ENCODE data around the gene TOP3B. TPM values are rescaled to one million over a fixed set of nuclear protein-coding genes. Genes with fewer than 3 reads are reported as not detected.

TOP3B gene
- total RNA-seq, 1 experiment from 2014 or later = 42.4 TPM

DNA sequence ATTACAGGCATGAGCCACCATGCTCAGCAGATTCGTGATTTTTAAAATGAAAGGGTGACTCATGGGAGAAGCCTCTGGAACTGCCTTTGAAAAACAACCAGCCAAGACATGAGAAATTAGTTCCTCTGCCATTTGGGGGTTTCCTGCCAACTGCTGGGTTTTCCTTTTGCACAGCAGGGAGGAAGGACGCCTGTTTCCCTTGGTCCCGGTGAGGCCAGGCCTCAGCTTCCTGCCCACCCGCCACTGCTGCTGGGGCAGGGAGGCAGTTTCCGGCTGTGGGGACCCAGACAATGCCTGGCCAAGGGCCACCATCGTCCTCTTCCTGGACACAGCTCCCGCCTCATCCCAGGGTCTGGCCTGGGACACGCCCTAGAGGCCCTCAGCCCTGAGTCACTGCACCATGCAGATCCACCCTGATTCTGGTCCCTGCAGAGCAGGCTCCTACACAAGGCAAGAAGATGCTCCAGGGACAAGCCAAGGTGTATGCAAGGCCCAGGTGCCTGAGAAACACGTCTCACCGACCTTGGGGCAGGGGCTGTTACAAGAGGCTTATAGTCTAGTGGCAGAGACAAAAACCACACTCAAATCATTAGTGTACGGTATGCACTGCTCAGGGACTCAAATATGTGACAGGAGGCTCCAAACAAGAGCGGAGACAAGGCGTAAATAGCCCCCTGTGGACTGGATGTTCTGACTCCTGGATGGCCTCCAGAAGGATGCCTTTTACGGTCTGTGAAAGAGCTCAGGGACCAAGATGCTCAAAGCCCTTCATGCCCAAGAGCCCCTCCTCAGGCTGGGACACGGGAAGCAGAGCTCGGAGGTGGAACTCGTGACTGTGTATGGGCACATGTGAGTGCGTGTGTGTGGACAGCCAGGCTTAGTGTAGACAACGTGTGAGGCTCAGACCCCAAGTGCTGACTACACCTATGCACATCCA is 39.9 kb downstream of the TOP3B start:
- intact Hi-C loops (cut with micrococcal nuclease) = no loop called here
- H3K27me3 ChIP-seq (ENCODE audit: low read length) = no peaks in the 10 kb centered on the region
- no peaks in the 10 kb centered on the region for H4K20me1 ChIP-seq (ENCODE audit: low read length)
- DNase-seq = peak; percentile 87
- no TSS peak for BruUV-seq (replicated peaks)
- TF ChIP-seq EZH2phosphoT487 (IDR thresholded peaks at IDR 0.05; ENCODE audit: borderline replicate concordance, low read length) (no peak), EZH2 (IDR thresholded peaks at IDR 0.05; ENCODE audit: low read length, unreplicated experiment) (no peak), CTCF (conservative IDR thresholded peaks at IDR 0.05; ENCODE audit: low read depth, low read length) (no peak)
- no peaks in the 10 kb centered on the region for H3K9me3 ChIP-seq (ENCODE audit: low read length)
- peak overlapping the region; percentile 58 for H3K4me2 ChIP-seq (ENCODE audit: low read length)
- peak overlapping the region; percentile 95 for H3K27ac ChIP-seq (ENCODE audit: low read length)
- peaks cover 25% of the 10 kb centered on the region for H3K4me1 ChIP-seq (ENCODE audit: insufficient read depth, low read length)
- ATAC-seq = peak; percentile 82
- peaks cover 2% of the 10 kb centered on the region; the same call in 1 of the 2 replicates for H3K36me3 ChIP-seq (ENCODE audit: low read depth, low read length)
- H3K4me3 ChIP-seq (ENCODE audit: low read length) = no peak overlapping the region
- CTCF ChIA-PET = interaction anchor here (0.7 kb wide), 1 partner anchor 40 kb away, joined by 9 read pairs; the partner anchor contains the start of gene TOP3B
- peak overlapping the region; percentile 72 for H2AFZ ChIP-seq (ENCODE audit: low read length)
- peaks cover 12% of the 10 kb centered on the region; the same call in 1 of the 2 replicates for H3K79me2 ChIP-seq (ENCODE audit: low read length)
- H3K9me2 ChIP-seq (replicated peaks; ENCODE audit: low read length) = no peaks in the 10 kb centered on the region
- H3K9ac ChIP-seq (ENCODE audit: low read length) = peak overlapping the region; percentile 71
- peaks cover 7% of the 10 kb centered on the region for H3F3A ChIP-seq (ENCODE audit: low read length, unreplicated experiment)
- POLR2A ChIA-PET (ENCODE audit: unreplicated experiment) = interaction anchor here (0.5 to 0.6 kb wide), 2 partner anchors 18 to 288 kb away, joined by 3 to 4 read pairs; no protein-coding TSS in a partner anchor

- H3K9me3 ChIP-seq (ENCODE audit: low read length) = no peaks in the 10 kb centered on the region
- no peaks in the 10 kb centered on the region for H3K27me3 ChIP-seq (ENCODE audit: low read length)
- peak overlapping the region; percentile 71 for H3K9ac ChIP-seq (ENCODE audit: low read length)
- H3K9me2 ChIP-seq (replicated peaks; ENCODE audit: low read length) = no peaks in the 10 kb centered on the region
- H4K20me1 ChIP-seq (ENCODE audit: low read length) = no peaks in the 10 kb centered on the region
- TSS peak; percentile 20 for BruUV-seq (replicated peaks)
- peaks cover 32% of the 10 kb centered on the region for H3K4me1 ChIP-seq (ENCODE audit: insufficient read depth, low read length)
- intact Hi-C loops (cut with micrococcal nuclease) = no loop called here
- peak overlapping the region; percentile 72; the same call in 1 of the 2 replicates for H2AFZ ChIP-seq (ENCODE audit: low read length)
- H3K27ac ChIP-seq (ENCODE audit: low read length) = peak overlapping the region; percentile 95
- POLR2A ChIA-PET (ENCODE audit: unreplicated experiment) = interaction anchor here (0.5 to 0.6 kb wide), 2 partner anchors 17 to 287 kb away, joined by 3 to 4 read pairs; no protein-coding TSS in a partner anchor
- 0 out of 2 replicates have a peak, but pooled peaks cover 10% of the 10 kb centered on the region for H3K79me2 ChIP-seq (ENCODE audit: low read length)
- H3K4me3 ChIP-seq (ENCODE audit: low read length) = no peak overlapping the region
- TF ChIP-seq EZH2phosphoT487 (IDR thresholded peaks at IDR 0.05; ENCODE audit: borderline replicate concordance, low read length) (no peak), CTCF (conservative IDR thresholded peaks at IDR 0.05; ENCODE audit: low read depth, low read length) (no peak), EZH2 (IDR thresholded peaks at IDR 0.05; ENCODE audit: low read length, unreplicated experiment) (no peak)
- CTCF ChIA-PET = interaction anchor here (0.7 kb wide), 1 partner anchor 40 kb away, joined by 9 read pairs; the partner anchor contains the start of gene TOP3B
- DNase-seq = no peak
- peak overlapping the region; percentile 58 for H3K4me2 ChIP-seq (ENCODE audit: low read length)
- H3K36me3 ChIP-seq (ENCODE audit: low read depth, low read length) = peaks cover 2% of the 10 kb centered on the region; the same call in 1 of the 2 replicates
- H3F3A ChIP-seq (ENCODE audit: low read length, unreplicated experiment) = peaks cover 7% of the 10 kb centered on the region
- ATAC-seq = no peak
Measured at GRCh38 chr22:21941921-21942320, 40.7 kb downstream of the TOP3B start.

Data from PC-3 (cell line).